ENCODE data around the gene NTN5.

The NTN5 gene

GRCh38 chr19:48623556-48624066 is 49.2 kb downstream of the NTN5 start:
- Histone ChIP-seq H3K27me3 (ENCODE audit: insufficient read depth, poor library complexity, severe bottlenecking) (no peaks in the 10 kb centered on the region), H3K4me3 (replicated peaks; ENCODE audit: insufficient read depth, low read length) (no peak overlapping the region), H3K27ac (replicated peaks) (no peak overlapping the region; the same call in 1 of the 2 replicates)
- no peak for DNase-seq (ENCODE audit: low read depth in 1 of 2, low spot score in 1 of 2)
- TF ChIP-seq CTCF (IDR thresholded peaks at IDR 0.05; ENCODE audit: insufficient read depth, low read length) (no peak), SPI1 (IDR thresholded peaks at IDR 0.05; ENCODE audit: borderline replicate concordance, low read depth) (no peak), GABPA (IDR thresholded peaks at IDR 0.05; ENCODE audit: low read depth) (no peak), POLR2AphosphoS5 (IDR thresholded peaks at IDR 0.05; ENCODE audit: low read depth) (no peak), REST (IDR thresholded peaks at IDR 0.05; ENCODE audit: insufficient replicate concordance, low read depth) (no peak)

- H3K4me3 ChIP-seq (replicated peaks; ENCODE audit: insufficient read depth, low read length), result peak overlapping the region; percentile 91
- no peak for DNase-seq (ENCODE audit: low read depth in 1 of 2, low spot score in 1 of 2)
- no peak for TF ChIP-seq REST (IDR thresholded peaks at IDR 0.05; ENCODE audit: insufficient replicate concordance, low read depth)
- no peak; the same call in 1 of the 2 replicates for TF ChIP-seq SPI1 (IDR thresholded peaks at IDR 0.05; ENCODE audit: borderline replicate concordance, low read depth)
- no peak for TF ChIP-seq CTCF (IDR thresholded peaks at IDR 0.05; ENCODE audit: insufficient read depth, low read length)
- H3K27ac ChIP-seq (replicated peaks), result peak overlapping the region; percentile 87
- no peaks in the 10 kb centered on the region for H3K27me3 ChIP-seq (ENCODE audit: insufficient read depth, poor library complexity, severe bottlenecking)
Measured at GRCh38 chr19:48619692-48620585, 52.9 kb downstream of the NTN5 start.

DNA sequence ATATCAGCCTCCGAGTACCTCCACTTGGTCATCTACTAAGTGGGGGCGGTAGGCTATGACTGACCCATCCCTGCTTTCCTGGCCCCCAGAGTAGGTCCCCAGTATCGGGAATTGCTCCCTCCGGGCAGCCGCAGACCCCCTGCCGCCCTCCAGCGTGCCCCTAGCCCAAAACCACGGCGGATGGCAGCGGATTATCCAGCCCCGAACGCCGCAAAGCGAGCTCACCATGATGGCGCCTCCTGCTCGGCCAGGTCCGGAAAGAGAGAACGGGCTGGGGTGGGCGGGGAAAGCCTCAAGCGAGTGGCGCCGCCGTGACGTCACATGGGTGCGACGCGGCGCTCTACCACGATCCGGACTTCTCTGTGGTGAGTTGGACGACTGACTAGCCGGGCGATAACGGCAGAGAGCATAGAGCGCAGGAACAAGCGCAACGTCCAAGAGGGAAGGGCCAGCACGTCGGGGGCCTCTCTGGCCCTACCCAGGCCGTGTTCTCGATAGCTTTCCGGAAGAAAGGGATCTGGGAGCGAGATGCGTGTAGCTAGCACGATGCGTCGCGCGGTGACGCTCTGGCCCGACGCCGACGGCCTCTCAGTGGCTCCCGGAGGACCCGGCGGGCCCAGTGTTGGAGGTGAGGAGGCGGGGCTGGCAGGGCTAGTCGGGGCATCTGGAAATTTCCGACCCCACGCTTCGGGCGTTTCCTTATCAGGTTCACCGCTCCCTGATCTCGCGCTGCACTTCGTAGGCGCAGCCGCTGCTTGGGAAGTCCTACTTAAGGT is 53.7 kb downstream of the NTN5 start, which contains the start of the genes RPL18 and SPHK2:
RPL18 (minus strand) TSS at position 263 of the 776 bp plus-strand sequence; CDS start at position 228, 35 bp downstream.
SPHK2 (plus strand) TSS at position 591 of the 776 bp plus-strand sequence. CDS start 1,009 bp downstream, outside the sequence.
- Histone ChIP-seq H3K4me3 (replicated peaks; ENCODE audit: insufficient read depth, low read length) (peak within 1 kb of the TSS; percentile 91), H3K27me3 (ENCODE audit: insufficient read depth, poor library complexity, severe bottlenecking) (no peaks in the 10 kb centered on the region), H3K27ac (replicated peaks) (peak within 1 kb of the TSS; percentile 87)
- TF ChIP-seq GABPA (IDR thresholded peaks at IDR 0.05; ENCODE audit: low read depth), result peak; percentile 82
- peak; percentile 82 for TF ChIP-seq REST (IDR thresholded peaks at IDR 0.05; ENCODE audit: insufficient replicate concordance, low read depth)
- TF ChIP-seq SPI1 (IDR thresholded peaks at IDR 0.05; ENCODE audit: borderline replicate concordance, low read depth), result no peak
- no peak for TF ChIP-seq CTCF (IDR thresholded peaks at IDR 0.05; ENCODE audit: insufficient read depth, low read length)
- peak; percentile 98 for TF ChIP-seq POLR2AphosphoS5 (IDR thresholded peaks at IDR 0.05; ENCODE audit: low read depth)
- peak; percentile 99 to 100 for DNase-seq (ENCODE audit: low read depth in 1 of 2, low spot score in 1 of 2)
